Neural crest cell (in vitro differentiated cells): ENCODE results near the gene SRD5A3. TPM values are rescaled to one million over a fixed set of nuclear protein-coding genes. Genes with fewer than 3 reads are reported as not detected.

ENCODE experiments used
- DNase-seq: peaks from one replicate; pipeline ENCODE4 v3.0.0; 2021; ENCODE audit warnings: low read depth, mixed read lengths, low spot score
- H3K27ac Mint-ChIP-seq: one replicate; pipeline ENCODE4 v1.8.0; 2021; ENCODE audit warnings: mild to moderate bottlenecking, mixed read lengths; ENCODE audit not compliant: unreplicated experiment
- H3K27me3 Mint-ChIP-seq: 2 replicates; pipeline ENCODE4 v1.8.0; 2021; ENCODE audit warnings: low read depth, mild to moderate bottlenecking, mixed read lengths
- H3K36me3 Mint-ChIP-seq: 2 replicates; pipeline ENCODE4 v1.8.0; 2021; ENCODE audit warnings: low read depth, mild to moderate bottlenecking, mixed read lengths
- H3K4me1 Mint-ChIP-seq: 2 replicates; pipeline ENCODE4 v1.8.0; 2021; ENCODE audit warnings: mixed read lengths
- H3K4me3 Mint-ChIP-seq: one replicate; pipeline ENCODE4 v1.8.0; 2021; ENCODE audit warnings: mild to moderate bottlenecking, mixed read lengths
- H3K9me3 Mint-ChIP-seq: 2 replicates; pipeline ENCODE4 v1.8.0; 2021; ENCODE audit warnings: mixed read lengths
- CTCF ChIP-seq: fragments of 200-600 bp; sonication (generic); conservative IDR thresholded peaks from 2 replicates; pipeline ENCODE4 v1.5.0; 2021; ENCODE audit warnings: antibody characterized with exemption, mild to moderate bottlenecking
- total RNA-seq: library from RNA; stranded (reverse); gene quantifications from 2 replicates; pipeline ENCODE4 v1.2.1, GENCODE V29; 2021

The SRD5A3 gene
- total RNA-seq, 1 donor from 2014 or later, result 20.3 TPM

- Mint-ChIP-seq H3K4me3 (no peak overlapping the region), H3K27ac (no peak overlapping the region), H3K4me1 (no peaks in the 10 kb centered on the region), H3K36me3 (peaks cover 2% of the 10 kb centered on the region), H3K27me3 (no peaks in the 10 kb centered on the region), H3K9me3 (no peaks in the 10 kb centered on the region)
- DNase-seq, result no peak
- no peak for TF ChIP-seq CTCF
Measured at GRCh38 chr4:55380576-55380975, 34.5 kb downstream of the SRD5A3 start.

- no peaks in the 10 kb centered on the region for H3K27me3 Mint-ChIP-seq
- DNase-seq, result no peak
- no peaks in the 10 kb centered on the region for H3K4me1 Mint-ChIP-seq
- H3K36me3 Mint-ChIP-seq, result peaks cover 2% of the 10 kb centered on the region
- no peak for TF ChIP-seq CTCF
- no peak overlapping the region for H3K27ac Mint-ChIP-seq
- H3K4me3 Mint-ChIP-seq, result no peak overlapping the region
- H3K9me3 Mint-ChIP-seq, result no peaks in the 10 kb centered on the region
Measured at GRCh38 chr4:55381502-55381901, 35.5 kb downstream of the SRD5A3 start.

GRCh38 chr4:55382488-55383003 lies 36.5 kb downstream of the SRD5A3 start:
- H3K9me3 Mint-ChIP-seq, result no peaks in the 10 kb centered on the region
- no peak overlapping the region for H3K4me3 Mint-ChIP-seq
- no peak overlapping the region for H3K27ac Mint-ChIP-seq

DNA sequence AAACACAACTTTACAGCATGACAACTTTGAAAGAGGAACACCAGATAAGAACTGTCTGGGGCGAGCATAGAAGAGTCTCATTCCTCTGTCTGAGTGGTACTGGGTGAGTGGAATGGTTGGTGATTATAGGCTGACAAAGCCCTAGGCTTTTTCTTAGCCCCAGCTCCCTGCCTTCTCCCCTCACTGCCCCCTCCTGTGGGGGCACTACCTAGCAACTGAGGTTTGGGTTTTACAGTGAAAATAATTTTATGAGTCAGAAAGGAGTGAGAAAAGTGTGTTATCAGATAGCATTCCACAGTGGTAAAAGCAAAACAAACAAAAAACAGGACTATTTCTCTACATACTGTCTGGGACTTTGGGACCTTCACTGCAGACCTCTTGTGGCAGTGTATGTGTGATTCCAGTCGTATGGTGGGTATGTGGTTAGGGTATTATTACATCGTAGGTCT lies 39.2 kb downstream of the SRD5A3 start:
- no peak for DNase-seq
- Mint-ChIP-seq H3K27me3 (no peaks in the 10 kb centered on the region), H3K27ac (no peak overlapping the region), H3K9me3 (no peaks in the 10 kb centered on the region), H3K36me3 (no peaks in the 10 kb centered on the region), H3K4me1 (no peaks in the 10 kb centered on the region), H3K4me3 (no peak overlapping the region)
- no peak for TF ChIP-seq CTCF

More at GRCh38 chr4:55382488-55383003, 36.5 kb downstream of the SRD5A3 start:
- Mint-ChIP-seq H3K36me3 (no peaks in the 10 kb centered on the region), H3K27me3 (no peaks in the 10 kb centered on the region), H3K4me1 (no peaks in the 10 kb centered on the region)
- DNase-seq, result no peak
- TF ChIP-seq CTCF, result no peak

DNA sequence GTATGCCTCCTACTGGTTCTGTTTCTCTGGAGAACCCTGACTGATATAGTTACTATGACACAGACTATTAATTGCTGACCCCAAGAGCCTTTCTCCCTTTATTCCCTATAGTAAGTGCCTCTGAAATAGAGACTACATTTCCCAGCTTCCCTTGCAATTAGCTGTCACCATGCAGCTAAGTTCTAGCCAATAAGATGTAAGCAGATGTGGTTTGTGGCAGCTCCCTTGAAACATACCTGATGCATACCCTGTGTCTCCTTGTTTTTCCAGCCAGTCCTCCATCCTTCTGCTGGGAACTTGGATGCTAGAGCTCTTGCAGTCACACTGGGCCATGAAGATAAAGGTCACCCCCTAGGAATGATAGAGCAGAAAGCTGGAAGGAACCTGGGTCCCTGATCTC lies 40.0 kb downstream of the SRD5A3 start:
- no peaks in the 10 kb centered on the region for H3K9me3 Mint-ChIP-seq
- TF ChIP-seq CTCF, result no peak
- no peaks in the 10 kb centered on the region for H3K4me1 Mint-ChIP-seq
- no peaks in the 10 kb centered on the region for H3K27me3 Mint-ChIP-seq
- no peak for DNase-seq
- no peaks in the 10 kb centered on the region for H3K36me3 Mint-ChIP-seq
- H3K27ac Mint-ChIP-seq, result no peak overlapping the region
- no peak overlapping the region for H3K4me3 Mint-ChIP-seq
